GF-D8 (cell line): ENCODE data around the gene FNDC4.

ENCODE experiments used
- DNase-seq: peaks from one replicate; lab custom pipeline; 2025; lab: John Stamatoyannopoulos, UW

Gene FNDC4

GRCh38 chr2:27493948-27494283 lies 1.1 kb downstream of the FNDC4 start:
- DNase-seq: no peak

- no peak for DNase-seq
Observed at GRCh38 chr2:27492557-27492956, 2.4 kb downstream of the FNDC4 start.

GRCh38 chr2:27489498-27490397 lies 5.3 kb downstream of the FNDC4 start, which contains the start of gene IFT172:
IFT172 (minus strand) TSS chr2:27489743; CDS start chr2:27489653, 90 bp downstream.
- DNase-seq: peak; percentile 96

- no peak for DNase-seq
Observed at GRCh38 chr2:27489118-27489497, 5.9 kb downstream of the FNDC4 start.

GRCh38 chr2:27485496-27485895 lies 9.5 kb downstream of the FNDC4 start:
- DNase-seq: no peak

- no peak for DNase-seq
Observed at GRCh38 chr2:27471961-27472360, 23.0 kb downstream of the FNDC4 start.

GRCh38 chr2:27464443-27464842 lies 30.6 kb downstream of the FNDC4 start:
- no peak for DNase-seq

GRCh38 chr2:27461118-27461517 lies 33.9 kb downstream of the FNDC4 start:
- DNase-seq: no peak

- DNase-seq: no peak
Observed at GRCh38 chr2:27453968-27454367, 41.0 kb downstream of the FNDC4 start.

GRCh38 chr2:27451095-27451494 lies 43.9 kb downstream of the FNDC4 start:
- DNase-seq: no peak

- DNase-seq: no peak
Observed at GRCh38 chr2:27448381-27448780, 46.6 kb downstream of the FNDC4 start.

GRCh38 chr2:27446057-27446456 lies 48.9 kb downstream of the FNDC4 start:
- no peak for DNase-seq

GRCh38 chr2:27445615-27446014 lies 49.4 kb downstream of the FNDC4 start:
- no peak for DNase-seq

GRCh38 chr2:27445155-27445554 lies 49.8 kb downstream of the FNDC4 start:
- DNase-seq: no peak

GRCh38 chr2:27442920-27443282 lies 52.1 kb downstream of the FNDC4 start:
- DNase-seq: no peak

- DNase-seq: no peak
Observed at GRCh38 chr2:27441958-27442919, 52.8 kb downstream of the FNDC4 start, which contains the start of gene KRTCAP3. KRTCAP3 (plus strand) TSS chr2:27442381; CDS start chr2:27442413, 32 bp downstream.
